Middle frontal gyrus (tissue), 1 donor: ENCODE measurements around the gene TMEM86A.

Experiments used
- DNase-seq: peaks from one replicate; pipeline ENCODE4 v3.0.0-alpha.2; 2015; ENCODE audit warnings: low spot score; ENCODE audit errors: extremely low spot score

Gene TMEM86A

DNA sequence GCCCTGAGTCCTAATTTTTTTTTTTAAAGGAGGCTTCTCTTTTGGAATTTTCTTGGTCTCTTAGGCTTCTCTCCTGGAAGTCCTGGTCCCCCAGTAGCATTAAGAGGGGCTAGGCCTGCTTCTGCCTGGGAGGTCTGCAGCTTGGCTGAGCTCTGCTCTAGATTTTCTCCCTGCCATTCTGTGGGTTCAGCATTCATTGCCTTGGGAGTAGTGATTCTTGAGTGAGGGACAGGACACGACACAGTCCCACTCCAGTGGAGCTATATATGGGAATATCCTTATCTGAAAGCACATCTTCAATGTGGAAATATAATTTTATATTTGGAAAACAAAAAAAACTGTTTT is 23.7 kb downstream of the TMEM86A start:
- DNase-seq, result no peak

DNA sequence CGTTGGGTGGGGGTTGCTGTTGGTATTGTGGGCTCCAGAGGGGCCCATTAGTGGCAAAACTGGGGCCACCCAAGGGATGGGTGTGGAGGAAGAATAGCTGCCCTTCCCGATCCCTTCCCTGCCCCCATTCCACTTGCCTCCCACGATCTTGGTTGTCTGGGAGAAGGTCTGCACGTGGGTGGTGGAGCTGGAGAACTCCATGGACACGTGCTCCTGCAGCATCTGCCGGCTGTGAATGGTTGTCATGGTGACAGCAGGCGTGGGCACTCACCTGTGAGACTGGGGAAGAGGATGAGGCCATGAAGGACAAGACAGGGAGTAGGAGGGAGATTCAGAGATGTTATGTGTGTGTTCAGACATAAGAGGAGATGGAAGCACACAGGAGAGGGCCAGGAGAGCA is 25.4 kb downstream of the TMEM86A start:
- DNase-seq, result peak; percentile 53

DNA sequence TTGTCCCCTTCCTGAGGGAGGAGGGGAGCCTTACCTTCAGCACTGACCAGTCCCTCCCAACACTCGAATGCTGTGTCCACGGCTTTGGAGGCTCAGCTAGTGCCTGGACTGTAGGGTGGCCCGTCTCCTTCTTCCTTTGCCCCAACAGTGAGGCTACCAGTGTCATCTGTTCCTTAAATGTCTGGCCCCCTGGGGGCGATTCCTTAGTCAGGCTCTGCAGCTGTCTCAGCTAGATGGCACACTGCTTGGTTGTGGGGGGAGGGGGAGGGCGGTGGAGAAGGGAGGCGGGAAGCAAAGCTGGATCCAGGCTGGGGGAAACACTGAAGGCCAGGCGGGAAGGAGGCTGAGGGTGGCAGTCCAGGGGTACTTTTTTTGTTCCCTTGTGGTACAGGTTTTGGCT is 27.5 kb downstream of the TMEM86A start, which contains the start of gene IGSF22:
Gene IGSF22, minus strand, starts transcription at position 149 of the 400 bp plus-strand sequence. CDS start 1,952 bp downstream, outside the sequence.
- DNase-seq, result no peak

DNA sequence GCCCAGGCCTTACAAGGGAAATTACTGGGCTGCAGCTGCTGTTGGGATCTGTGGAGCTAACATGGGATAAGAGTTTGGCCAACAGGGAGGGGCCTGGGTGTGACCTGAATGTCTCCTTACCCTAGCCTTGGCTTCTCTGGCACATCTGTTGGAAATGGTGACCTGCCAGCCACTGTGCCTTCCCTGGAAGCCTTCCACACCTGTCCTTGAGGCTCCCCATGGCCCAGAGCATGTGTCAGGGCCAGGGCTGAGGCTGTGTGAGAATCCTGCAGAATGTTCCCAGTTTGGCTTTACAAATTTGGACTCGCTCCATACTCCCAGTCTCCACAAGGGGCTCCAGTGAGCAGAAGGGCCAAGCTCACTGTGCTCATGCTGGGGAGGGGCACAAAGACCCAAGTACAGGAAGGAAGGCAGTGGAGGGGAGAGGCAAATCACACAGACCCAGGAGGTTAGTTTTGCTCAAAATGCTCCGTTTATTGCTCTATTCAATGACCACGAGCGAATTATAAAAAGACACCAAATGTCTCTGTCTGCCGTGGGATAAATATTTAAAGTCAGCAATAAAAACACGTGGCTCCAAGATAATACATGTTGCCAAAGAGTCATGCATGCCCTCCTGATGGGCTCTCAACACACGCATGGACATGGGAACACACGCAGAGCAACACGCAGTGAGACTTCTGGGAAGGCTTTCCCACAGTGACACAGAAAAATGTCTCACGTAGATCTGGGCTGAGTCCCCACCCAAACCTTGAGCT is 29.1 kb downstream of the TMEM86A start:
- DNase-seq, result no peak

DNA sequence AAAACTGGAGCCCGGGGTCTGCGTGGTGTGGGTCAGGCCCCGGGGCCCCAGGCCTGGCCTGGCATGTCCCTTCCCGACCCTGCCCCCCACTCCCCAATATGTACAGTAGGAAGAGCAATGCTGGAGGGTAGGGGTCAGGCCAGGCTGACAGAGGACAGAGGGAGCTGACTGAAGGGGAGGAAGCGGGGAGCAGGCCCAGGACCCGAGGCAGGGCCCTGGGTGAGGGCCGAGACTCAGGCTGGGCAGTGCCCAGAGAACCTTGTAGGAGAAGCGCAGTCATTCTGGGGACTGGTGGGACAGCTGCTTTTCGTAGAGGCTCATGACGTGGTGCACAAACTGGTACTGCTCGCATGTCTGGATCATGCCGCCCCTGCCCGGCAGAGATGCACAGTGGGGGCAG is 30.1 kb downstream of the TMEM86A start:
- no peak for DNase-seq

DNA sequence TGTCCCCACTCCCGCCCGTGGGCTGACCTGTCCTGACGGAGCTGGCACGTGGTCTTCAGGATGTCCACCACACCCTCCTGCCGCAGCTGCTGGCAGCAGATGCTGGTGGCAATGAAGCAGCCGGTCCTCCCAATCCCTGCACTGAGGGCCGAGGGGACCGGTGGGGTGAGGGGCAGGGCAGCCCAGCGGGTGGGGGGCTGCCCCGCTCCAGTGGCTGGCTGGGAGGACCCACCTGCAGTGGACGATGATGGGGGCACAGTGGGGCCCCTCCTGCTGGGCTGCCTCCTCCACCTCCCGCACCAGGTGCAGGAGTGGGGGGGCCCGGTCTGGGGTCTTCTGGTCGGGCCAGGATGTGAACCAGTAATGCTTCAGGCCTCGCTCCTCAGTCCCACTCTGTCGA is 30.8 kb downstream of the TMEM86A start:
- DNase-seq, result no peak

DNA sequence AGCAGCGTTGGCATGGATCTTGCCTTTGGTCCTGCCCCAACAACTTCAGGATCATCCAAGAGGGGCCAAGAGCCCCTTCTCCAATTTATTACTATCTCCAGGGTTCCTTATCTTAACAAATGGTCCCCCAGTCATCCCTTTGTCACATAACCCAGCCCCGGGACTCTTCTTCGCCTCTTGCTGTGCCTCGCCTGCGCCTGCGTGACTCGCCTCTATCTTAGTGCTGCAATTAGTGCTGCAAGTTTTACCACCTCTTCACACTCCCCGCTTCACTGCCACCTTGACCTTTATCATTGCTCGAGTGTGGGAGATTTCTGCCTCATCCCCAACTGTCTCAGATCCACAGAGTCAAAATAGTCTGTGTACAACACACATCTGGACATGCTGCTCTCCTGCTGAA is 31.4 kb downstream of the TMEM86A start:
- DNase-seq, result no peak

DNA sequence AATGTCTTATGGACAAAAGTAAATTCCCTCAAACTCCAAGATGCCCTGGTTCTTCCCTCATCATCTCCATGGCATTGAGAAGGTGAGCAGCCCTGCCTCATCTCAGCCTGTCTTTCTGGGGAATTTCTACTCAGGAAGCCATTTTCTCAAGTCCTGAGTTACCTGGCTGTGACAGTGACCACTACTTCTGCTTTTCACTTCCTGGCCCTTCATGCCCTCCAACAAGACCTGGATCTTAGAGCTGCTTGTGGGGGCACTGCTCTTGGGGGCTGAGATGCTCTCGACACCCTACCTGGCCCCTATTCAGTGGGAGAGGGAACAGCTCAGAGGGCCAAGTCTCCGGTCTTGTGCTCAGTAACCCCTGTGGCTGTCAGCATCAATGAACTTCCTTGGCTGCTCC is 32.9 kb downstream of the TMEM86A start:
- no peak for DNase-seq

DNA sequence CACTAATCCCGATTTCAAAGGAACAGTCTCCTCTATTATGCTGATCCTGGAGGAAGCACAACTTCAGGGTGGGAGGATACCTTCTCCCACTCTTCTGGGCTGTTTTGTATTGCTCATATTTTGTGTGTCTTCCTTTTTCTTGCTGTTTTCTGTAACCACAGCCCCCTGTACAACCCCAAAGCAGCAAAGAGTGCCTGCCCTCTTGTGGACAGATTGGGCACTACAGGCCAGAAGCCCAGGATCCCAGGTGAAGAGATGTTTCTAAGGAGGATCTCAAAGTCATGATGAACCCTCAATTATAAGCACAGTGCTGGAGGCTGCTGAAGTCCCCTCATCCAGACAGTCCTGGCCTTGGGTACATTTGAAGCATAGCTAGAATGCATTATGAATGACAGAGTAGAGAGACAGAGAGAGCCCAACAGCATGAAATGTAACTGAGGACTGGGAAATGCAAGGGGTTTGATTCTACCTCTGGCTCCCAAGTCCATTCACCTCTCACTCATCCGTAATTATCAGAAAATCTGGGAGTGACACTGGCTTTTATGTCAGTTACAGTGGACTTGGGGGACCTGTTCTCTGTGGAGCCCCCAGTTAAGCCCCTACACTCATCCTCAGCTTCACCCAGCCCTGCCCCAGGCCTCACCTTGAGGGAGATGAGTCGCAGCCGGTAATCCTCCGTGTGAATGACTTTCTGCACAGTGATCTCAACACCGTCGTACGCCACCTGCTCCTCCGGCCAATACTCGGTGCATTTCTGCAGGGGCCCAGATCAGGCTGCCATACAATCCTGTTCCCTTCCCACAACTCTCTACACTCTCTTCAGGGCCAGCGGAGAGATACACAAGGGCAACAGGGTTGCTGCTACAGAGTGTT is 33.6 kb downstream of the TMEM86A start:
- no peak for DNase-seq

DNA sequence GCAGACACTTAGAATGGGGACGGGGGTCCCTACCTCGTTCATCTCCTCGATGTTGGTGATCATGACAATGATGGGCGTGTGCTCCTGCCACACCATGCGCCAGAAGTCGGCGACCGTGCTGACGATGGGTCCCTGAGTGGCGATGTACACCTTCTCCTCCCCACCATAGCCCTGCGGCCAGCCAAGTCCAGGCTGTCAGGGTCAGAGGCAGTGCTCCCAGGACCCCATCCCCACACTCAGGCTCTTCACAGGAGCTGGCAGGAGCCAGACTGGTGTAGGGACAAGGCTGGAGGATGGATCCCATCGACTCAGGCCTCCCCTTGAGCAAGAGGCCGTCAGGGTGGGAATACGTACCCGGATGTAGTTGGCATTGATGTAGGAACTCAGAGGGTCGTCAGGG is 34.6 kb downstream of the TMEM86A start:
- no peak for DNase-seq

DNA sequence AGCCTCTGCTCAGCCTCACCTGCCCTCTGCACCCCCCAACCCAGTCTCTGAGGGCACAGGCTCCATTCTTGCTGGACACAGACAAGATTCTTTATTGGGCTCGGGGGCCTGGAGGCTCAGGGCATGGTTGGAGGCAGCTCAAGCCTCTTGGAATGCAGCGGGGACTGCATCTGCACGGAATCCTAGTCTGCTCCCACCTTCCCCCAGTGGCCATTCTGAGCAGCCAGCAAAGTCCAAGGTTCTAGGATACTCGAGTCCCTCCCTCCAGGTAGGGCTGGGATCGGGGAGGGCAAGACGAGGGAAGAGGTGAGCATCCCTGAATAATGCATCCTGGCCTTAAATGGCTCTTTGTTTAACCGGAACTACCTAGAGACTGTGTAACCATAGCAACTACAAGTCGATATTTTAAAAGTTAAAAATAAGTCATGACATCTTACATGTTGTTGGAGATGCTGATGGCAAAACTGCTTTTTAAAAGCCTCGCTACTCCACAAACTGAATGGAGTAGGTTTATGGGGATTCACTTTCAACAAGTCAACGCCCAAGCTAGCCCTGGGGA is 38.1 kb downstream of the TMEM86A start:
- DNase-seq, result no peak

DNA sequence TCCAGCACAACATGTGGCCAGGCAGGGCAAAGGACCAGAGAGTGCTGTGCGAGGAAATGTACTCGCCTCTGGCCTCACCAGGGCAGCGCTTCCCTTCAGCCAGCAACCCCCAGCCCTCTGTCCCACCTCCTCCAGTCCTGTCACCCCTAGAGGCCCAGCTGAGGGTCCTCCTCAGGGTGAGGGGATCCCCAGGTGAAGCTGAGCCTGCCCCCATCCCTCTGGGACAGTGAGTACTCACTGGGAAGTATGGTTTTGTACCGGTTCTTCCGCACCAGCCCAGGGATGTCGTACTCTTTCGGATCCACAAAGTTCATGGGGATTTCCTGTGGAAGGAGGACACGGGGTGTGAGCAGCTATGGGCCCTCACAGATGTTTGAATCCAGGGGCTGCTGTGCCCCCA is 39.1 kb downstream of the TMEM86A start:
- DNase-seq, result no peak

DNA sequence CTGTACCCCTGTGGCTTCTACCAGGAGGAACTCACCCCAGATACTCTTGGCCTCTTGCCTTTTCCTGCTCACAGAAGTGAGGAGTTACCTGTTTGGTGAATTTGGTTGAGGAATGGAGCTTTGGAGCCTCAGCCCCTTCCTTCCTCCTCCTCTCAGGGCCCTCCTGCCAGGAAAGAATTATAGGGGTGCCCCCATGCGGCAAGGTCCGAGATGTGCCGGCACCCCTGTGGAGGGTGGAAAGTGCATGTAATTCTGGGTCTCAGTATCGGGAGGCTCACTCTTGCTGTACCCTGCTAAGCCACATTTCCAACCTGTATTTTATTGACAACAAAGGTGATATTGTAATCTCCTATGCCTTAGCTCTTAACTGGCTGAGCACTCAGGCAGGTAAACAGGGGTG is 41.1 kb downstream of the TMEM86A start:
- DNase-seq, result no peak

DNA sequence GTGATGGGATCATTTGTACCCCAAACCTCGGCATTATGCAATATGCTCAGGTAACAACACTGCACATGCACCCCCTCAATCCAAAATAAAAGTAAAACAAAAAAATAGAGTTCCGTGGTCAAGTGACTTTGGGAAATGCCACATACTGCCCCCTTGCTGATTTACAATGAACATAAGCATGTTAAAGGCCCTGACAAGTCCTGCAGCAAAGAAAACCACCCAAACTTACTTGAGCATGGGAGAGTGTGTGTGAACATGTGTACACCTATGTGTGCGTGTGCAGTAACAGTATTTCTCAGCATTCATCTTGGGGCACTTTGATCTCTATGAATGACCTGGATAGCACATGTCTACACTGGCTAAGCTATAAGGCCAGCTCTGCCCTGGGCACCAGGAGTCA is 43.2 kb downstream of the TMEM86A start:
- DNase-seq, result no peak

DNA sequence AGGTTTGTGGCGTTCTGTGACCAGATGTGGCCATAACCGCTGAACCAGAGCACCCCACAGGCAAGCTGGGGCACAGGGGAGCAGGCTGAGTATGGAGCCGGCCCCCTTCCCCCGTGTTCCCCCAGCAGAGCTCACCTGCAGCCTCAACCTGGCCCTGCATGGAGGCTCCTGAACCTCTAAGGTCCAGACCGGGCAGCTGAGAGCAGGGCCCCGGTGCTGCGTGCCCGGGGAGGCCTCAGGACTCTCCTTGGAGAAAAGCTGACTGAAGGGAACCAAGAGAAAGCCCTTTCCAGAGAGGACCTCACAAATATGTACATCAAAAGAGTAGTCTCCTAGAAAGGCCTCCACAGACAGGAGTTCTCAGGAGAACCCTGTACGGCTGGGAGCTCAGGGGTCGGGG is 44.8 kb downstream of the TMEM86A start:
- DNase-seq, result no peak

DNA sequence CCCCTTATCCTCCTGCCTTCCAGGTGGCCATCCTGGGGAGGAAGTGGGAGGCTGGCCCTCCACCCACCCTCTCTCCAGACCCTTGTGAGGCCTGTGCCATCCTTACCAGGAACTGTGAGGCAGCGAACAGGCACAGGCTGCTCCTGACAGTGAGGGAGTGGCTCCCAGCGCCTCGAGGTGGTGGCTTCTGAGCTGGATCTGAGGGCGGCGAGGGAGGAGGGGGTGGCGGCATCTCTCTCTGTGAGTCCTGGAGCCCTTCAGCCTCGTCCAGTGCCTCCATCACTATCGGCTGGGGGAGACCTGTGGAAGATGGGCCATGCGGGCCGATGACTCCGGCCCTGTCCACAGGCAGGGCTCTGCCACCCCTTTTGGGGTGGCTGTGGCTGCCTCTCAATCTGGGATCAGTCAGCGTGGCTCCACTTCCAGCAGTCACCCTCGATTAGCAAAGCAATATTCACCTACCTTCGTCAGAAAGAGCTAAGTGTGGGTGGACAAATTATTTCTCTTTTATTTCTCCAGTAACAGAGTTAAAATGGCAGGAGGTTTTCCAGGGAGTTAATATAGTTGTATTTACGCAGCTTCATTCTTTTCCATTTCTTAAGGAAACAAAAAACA is 45.4 kb downstream of the TMEM86A start:
- no peak for DNase-seq

DNA sequence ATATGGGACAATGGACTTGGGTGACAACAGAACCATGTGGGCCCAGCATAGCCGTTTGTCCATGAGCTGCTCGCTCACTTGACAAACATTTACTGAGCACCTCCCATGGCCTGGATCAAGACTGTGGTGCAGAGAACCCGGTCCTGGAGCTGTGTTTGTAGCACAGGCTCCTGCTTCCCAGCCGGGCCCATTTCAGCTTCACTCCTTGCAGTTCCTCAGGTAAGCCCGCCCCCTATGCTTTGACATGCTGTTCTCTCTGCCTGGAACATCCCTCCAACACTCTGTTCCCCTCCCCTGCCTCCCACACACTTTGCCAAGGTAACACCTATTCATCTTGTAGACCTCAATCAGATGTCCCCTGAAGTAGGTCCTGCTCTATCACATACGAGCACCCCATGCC is 46.7 kb downstream of the TMEM86A start:
- no peak for DNase-seq

DNA sequence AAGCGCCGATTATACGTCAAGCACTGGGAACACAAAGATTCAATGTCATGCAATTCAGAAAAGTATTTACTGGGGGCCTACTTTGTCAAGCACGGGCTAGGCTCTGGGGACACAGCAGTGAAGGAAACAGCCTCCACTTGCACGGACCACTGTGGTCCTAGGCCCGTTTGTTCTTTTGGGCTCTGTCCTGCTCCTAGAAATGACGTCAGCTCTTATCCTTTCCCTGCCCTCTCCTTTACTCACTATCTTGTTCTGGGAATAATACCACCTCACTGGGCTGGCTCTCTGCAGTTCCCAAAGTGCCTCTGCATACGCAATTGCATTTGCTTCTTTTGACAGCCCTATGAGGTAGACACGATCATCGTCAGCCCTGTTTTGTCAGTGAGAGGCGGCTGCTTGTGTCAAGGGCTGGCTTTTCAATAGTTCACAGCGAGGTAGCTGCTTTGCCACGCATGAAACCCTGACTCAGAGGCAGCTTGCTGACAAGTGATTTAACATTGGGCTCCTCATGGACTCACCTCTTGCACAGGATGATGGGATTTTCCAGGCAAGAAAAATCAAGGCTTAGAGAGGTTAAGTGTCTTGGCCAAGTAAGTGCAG is 50.3 kb downstream of the TMEM86A start:
- no peak for DNase-seq

DNA sequence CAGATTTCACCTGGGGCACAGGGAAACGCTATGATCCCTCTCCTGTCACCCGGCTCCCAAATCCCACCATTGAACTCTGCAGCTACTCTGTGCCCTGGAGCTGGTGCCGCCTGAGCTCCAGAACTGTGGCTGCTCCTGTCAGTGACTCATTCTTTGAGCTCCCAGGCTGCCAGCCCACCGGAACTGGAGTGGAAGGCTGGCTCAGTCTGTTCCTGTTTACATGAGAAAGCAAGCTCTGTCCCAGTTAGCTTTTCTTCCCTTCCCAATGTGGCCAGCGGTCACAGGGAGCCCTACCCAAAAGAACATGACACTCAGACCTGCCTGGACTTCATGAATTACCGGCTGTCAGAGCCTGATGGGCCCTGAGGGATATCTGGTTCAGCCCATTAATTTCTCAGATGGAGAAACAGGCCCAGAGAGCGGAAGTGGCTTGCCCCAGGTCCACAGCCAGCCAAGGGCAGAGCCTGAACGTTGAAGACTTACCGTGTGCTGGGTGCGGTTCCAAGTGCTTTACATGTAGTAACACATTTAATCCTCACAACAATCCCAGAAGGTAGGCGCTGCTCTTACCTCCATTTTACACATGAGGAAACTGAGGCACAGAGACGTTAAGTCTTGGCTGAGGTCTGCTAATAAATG is 51.2 kb downstream of the TMEM86A start:
- peak; percentile 73 for DNase-seq

DNA sequence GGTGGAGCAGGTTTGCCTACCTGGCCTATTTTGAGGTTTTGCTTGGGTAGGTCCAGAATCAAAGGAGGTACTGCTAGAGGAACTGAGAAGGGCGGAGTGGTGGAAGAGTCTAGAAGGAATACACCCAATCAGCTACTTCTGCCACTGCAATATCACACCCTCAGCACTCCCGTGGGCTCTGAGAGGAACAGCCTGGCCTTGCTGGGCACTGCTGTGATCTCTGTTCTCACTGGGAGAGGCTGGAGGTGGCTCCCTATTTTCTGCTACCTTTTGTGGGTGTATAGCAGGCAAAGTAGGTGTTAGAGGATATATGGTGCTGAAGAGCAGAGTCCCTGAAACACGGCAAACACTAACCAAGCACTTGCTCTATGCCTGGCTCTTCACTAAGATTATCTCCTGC is 52.4 kb downstream of the TMEM86A start:
- DNase-seq, result no peak

DNA sequence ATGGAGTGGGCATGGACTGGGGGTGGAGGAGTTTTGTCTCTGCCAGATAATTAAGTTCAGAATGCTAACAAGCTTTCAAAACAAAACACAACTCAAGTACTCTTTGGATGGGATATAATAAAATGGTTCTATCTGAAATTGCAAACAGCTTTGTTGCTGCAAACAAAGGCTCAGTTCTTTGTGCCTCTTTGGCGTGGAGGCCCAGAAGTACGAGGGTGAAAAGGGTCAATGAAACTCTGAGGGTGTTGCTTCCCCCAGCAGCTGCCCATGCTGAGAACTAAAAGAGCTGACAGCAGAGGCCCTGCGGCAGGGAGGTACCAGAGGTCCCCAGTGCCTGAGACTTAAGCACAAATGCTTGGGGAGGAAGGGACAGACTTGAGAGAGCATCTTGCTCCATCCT is 53.9 kb downstream of the TMEM86A start:
- DNase-seq, result no peak
